Activated CD8-positive, alpha-beta memory T cell treated with anti-CD3 and anti-CD28 coated beads for 48 hours (primary cell): ENCODE results near the gene SLC25A23.
"Not testable (repeated sequence)": the region's sequence is repeated elsewhere in the genome, so short reads cannot be mapped to it uniquely, and the experiment has no call there.

Source experiments
- DNase-seq, 3 experiments: peaks; one replicate each; pipeline ENCODE4 v3.0.0-alpha.2; 2020; ENCODE audit warnings: low read depth in 2 of 3, low spot score in 2 of 3

The SLC25A23 gene

GRCh38 chr19:6406401-6406800, 53.2 kb downstream of the SLC25A23 start:
- DNase-seq: no peak

- DNase-seq: no peak
Observed at GRCh38 chr19:6402837-6403608, 56.6 kb downstream of the SLC25A23 start.

- DNase-seq: no peak
Observed at GRCh38 chr19:6402058-6402457, 57.5 kb downstream of the SLC25A23 start.

GRCh38 chr19:6400062-6400944, 59.3 kb downstream of the SLC25A23 start:
- not testable (repeated sequence) for DNase-seq

- DNase-seq: no peak
Observed at GRCh38 chr19:6396305-6396704, 63.3 kb downstream of the SLC25A23 start.

GRCh38 chr19:6394831-6395230, 64.8 kb downstream of the SLC25A23 start:
- no peak for DNase-seq

- DNase-seq: no peak
Observed at GRCh38 chr19:6393983-6394412, 65.6 kb downstream of the SLC25A23 start.

GRCh38 chr19:6393074-6393982, 66.3 kb downstream of the SLC25A23 start, which contains the start of gene GTF2F1:
Gene GTF2F1 (minus strand): TSS chr19:6393164. CDS start chr19:6392995, 169 bp downstream.
- DNase-seq: peak; percentile 92 to 95 (median 94)

GRCh38 chr19:6392221-6393073, 67.1 kb downstream of the SLC25A23 start:
- DNase-seq: no peak
